HUES48 (cell line): ENCODE measurements around the gene PRR35.

ENCODE experiments used
- H3K27ac ChIP-seq: one replicate; pipeline ENCODE4 v1.7.0; 2013; ENCODE audit warnings: low read depth, low read length, inconsistent platforms
- H3K27me3 ChIP-seq: 2 replicates; pipeline ENCODE4 v1.6.1; 2013; ENCODE audit warnings: mild to moderate bottlenecking, low read length; ENCODE audit not compliant: control insufficient read depth, insufficient read depth
- H3K36me3 ChIP-seq: 2 replicates; pipeline ENCODE4 v1.6.1; 2013; ENCODE audit warnings: low read length; ENCODE audit not compliant: control insufficient read depth, insufficient read depth
- H3K4me1 ChIP-seq: 2 replicates; pipeline ENCODE4 v1.6.1; 2013; ENCODE audit warnings: mild to moderate bottlenecking, low read length; ENCODE audit not compliant: control insufficient read depth, insufficient read depth
- H3K4me3 ChIP-seq: 2 replicates; pipeline ENCODE4 v1.5.1; 2013; ENCODE audit warnings: mild to moderate bottlenecking, low read depth, low read length
- H3K9ac ChIP-seq: 2 replicates; pipeline ENCODE4 v1.6.1; 2013; ENCODE audit warnings: mild to moderate bottlenecking, low read depth, low read length, moderate library complexity
- H3K9me3 ChIP-seq: 2 replicates; pipeline ENCODE4 v1.6.1; 2013; ENCODE audit warnings: low read length; ENCODE audit not compliant: control insufficient read depth, insufficient read depth

The PRR35 gene

GRCh38 chr16:606656-607307 lies 46.6 kb downstream of the PRR35 start:
- Histone ChIP-seq H3K9me3 (no peaks in the 10 kb centered on the region), H3K4me1 (no peaks in the 10 kb centered on the region), H3K36me3 (no peaks in the 10 kb centered on the region), H3K9ac (no peak overlapping the region), H3K27ac (no peak overlapping the region), H3K27me3 (no peaks in the 10 kb centered on the region), H3K4me3 (no peak overlapping the region)

DNA sequence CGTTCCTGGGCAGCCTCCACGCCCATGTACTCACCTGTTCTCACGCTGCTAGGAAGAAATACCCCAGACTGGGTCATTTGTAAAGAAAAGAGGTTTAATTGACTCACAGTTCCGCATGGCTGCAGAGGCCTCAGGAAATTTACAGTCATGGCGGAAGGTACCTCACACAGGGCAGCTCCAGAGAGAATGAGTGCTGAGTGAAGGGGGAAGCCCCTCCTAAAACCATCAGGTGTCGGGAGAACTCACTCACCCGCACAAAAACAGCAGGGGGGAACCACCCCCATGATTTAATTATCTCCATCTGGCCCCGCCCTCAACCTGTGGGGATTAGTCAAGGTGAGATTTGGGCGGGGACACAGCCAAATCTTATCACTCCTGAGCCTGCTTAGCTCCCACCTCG lies 47.8 kb downstream of the PRR35 start:
- H3K27ac ChIP-seq: no peak overlapping the region

DNA sequence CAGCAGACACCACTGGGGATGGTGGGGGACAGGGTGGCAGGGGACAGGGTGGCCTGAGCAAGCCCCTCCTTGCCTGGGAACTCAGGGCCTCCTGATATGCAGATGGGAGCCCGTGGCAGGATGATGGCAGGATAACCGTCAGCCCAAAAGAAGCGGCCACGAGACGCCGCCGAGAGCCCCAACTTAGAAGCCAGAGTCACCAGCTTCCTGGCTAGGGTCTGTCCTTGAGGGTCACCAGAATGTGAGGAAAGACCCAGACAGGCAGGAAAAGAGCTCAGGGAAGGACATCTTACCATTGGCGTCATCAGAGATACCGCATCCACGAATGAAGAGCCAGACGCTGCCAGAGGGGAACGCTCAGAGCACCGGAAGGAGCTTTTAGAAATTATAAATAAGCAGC lies 49.1 kb downstream of the PRR35 start:
- H3K4me3 ChIP-seq: no peak overlapping the region
- no peaks in the 10 kb centered on the region for H3K36me3 ChIP-seq
- no peaks in the 10 kb centered on the region for H3K27me3 ChIP-seq
- H3K9me3 ChIP-seq: no peaks in the 10 kb centered on the region
- no peaks in the 10 kb centered on the region for H3K4me1 ChIP-seq
- H3K27ac ChIP-seq: no peak overlapping the region
- no peak overlapping the region for H3K9ac ChIP-seq

More for the DNA sequence above, 47.8 kb downstream of the PRR35 start:
- no peaks in the 10 kb centered on the region for H3K9me3 ChIP-seq
- H3K27me3 ChIP-seq: no peaks in the 10 kb centered on the region
- H3K4me1 ChIP-seq: no peaks in the 10 kb centered on the region
- no peaks in the 10 kb centered on the region for H3K36me3 ChIP-seq
- no peak overlapping the region for H3K4me3 ChIP-seq
- no peak overlapping the region for H3K9ac ChIP-seq

DNA sequence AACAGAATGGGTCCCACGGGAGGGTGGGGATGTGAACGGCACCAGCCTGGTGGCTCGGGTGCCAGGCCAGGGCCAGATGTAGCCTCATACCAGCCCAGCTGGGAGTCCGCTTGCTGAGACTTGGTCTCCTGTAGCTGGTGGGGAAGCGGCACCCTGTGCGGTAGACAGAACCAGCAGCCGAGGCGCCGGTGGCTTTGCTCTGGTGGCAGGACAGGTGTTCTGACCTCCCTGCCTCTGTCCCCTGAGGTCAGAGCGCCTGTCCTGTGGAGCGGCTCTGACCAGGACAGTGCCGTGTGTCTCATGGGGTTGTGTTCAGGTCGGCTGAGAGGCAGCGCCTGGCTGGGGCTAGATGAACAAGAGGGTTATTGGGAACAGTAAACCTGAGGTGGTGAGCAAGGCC lies 49.8 kb downstream of the PRR35 start:
- Histone ChIP-seq H3K4me3 (no peak overlapping the region), H3K9ac (no peak overlapping the region), H3K36me3 (no peaks in the 10 kb centered on the region), H3K27me3 (no peaks in the 10 kb centered on the region), H3K9me3 (no peaks in the 10 kb centered on the region), H3K4me1 (no peaks in the 10 kb centered on the region), H3K27ac (no peak overlapping the region)

- no peak overlapping the region for H3K4me3 ChIP-seq
- H3K36me3 ChIP-seq: no peaks in the 10 kb centered on the region
- H3K9me3 ChIP-seq: no peaks in the 10 kb centered on the region
- H3K27ac ChIP-seq: no peak overlapping the region
- no peak overlapping the region for H3K9ac ChIP-seq
- H3K27me3 ChIP-seq: no peaks in the 10 kb centered on the region
- no peaks in the 10 kb centered on the region for H3K4me1 ChIP-seq
Observed at GRCh38 chr16:610513-611381, 50.6 kb downstream of the PRR35 start.

GRCh38 chr16:615122-615521 lies 54.9 kb downstream of the PRR35 start:
- Histone ChIP-seq H3K27ac (no peak overlapping the region), H3K9ac (no peak overlapping the region), H3K4me3 (no peak overlapping the region)

More at GRCh38 chr16:615122-615521, 54.9 kb downstream of the PRR35 start:
- H3K36me3 ChIP-seq: no peaks in the 10 kb centered on the region
- H3K27me3 ChIP-seq: no peaks in the 10 kb centered on the region
- no peaks in the 10 kb centered on the region for H3K9me3 ChIP-seq
- H3K4me1 ChIP-seq: no peaks in the 10 kb centered on the region
